GM21526 (cell line): ENCODE measurements around the gene KLHL15.
"Not testable (repeated sequence)": the region's sequence is repeated elsewhere in the genome, so short reads cannot be mapped to it uniquely, and the experiment has no call there.

Source experiments
- ATAC-seq: cut with Tn5 transposase; IDR thresholded peaks from one replicate; pipeline ENCODE4 v1.9.1; 2021; ENCODE audit warnings: moderate library complexity; ENCODE audit not compliant: unreplicated experiment, low FRiP score

KLHL15 gene

DNA sequence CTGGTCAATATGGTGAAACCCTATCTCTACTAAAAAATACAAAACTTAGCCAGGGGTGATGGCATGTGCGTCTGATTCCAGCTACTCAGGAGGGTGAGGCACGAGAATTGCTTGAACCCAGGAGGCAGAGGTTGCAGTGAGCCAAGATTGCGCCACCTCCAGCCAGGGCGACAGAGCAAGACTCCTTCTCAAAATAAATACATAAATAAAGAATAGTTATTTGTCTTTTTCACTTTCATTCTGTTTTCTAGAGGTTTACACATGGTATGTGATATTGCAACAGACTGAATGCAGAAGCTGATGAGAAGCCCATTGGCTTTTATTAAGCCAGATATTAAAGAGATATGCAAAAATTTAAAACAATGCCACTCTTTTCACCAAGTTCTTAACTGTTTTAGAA lies 8.2 kb downstream of the KLHL15 start:
- no peak for ATAC-seq

- no peak for ATAC-seq
These were observed 9.3 kb downstream of the KLHL15 start for GRCh38 chrX:24017674-24018073.

DNA sequence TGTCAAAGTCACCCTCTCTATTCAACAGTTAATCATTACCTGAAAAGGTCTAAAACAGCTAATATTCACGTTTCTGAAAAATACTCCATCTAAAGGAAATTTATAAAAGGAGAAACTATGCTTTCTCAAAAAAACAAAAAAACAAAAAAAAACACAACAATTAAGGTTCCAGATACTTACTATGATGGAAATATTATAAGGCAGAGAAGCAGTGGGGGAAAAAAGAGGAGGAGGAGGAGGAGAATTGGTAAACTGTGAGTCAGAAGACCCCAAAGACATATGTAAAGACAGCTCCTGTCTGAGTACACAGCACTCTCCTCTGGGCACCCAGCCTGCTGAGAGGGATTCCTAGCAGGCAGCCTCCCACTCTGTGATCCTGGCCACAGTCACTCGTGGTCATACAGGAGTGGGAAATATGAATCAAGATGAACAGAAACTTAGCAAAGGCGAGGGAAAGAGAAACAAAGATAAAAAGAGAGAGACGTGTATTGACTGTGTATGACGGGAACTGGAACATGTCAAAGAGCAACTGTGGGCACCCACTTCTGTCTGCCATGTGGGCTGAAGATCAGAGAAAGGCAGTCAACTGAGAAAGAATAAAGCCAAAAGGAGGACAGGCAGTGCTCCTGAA lies 12.5 kb downstream of the KLHL15 start:
- peak; percentile 54 for ATAC-seq

- ATAC-seq, result no peak
These were observed 14.7 kb downstream of the KLHL15 start for GRCh38 chrX:24012266-24012665.

- ATAC-seq, result no peak
These were observed 21.1 kb downstream of the KLHL15 start for GRCh38 chrX:24005867-24006266.

GRCh38 chrX:24005028-24005427 lies 22.0 kb downstream of the KLHL15 start:
- no peak for ATAC-seq

GRCh38 chrX:24002792-24003191 lies 24.2 kb downstream of the KLHL15 start:
- ATAC-seq, result no peak

- peak; percentile 72 for ATAC-seq
These were observed 24.8 kb downstream of the KLHL15 start for GRCh38 chrX:24002167-24002566.

GRCh38 chrX:23999671-24000070 lies 27.3 kb downstream of the KLHL15 start:
- no peak for ATAC-seq

DNA sequence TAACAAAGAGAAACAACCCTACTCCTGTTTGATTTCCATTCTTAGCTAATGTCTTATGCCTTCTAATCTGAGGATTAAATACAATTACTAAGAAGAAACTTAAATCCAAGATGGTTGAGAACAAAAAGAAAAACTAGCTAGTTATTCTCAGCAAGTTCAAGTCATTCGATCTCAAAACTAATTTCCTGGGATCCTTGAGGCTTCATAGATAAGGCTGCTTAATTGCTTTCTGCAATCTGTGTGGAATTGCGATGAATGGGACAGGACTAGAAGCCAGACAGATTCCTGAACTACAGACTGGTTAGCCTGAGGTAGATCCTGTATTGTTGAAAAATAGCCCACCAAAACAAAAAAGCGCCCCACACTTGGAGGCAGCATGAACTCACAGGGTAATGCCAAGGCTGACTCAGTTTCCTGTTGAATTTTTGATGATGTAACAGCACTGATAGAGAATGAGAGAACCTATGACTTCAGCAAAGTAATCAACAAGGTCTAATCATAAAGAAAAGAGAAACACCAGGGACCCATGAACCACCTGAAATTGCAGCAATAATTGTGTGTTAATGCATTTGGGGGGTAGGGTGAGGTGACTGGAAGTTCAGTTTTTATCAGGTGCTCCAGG lies 33.9 kb downstream of the KLHL15 start:
- ATAC-seq, result no peak

GRCh38 chrX:23992431-23992830 lies 34.6 kb downstream of the KLHL15 start:
- ATAC-seq, result no peak

- ATAC-seq, result no peak
These were observed 36.5 kb downstream of the KLHL15 start for GRCh38 chrX:23990455-23990854.

DNA sequence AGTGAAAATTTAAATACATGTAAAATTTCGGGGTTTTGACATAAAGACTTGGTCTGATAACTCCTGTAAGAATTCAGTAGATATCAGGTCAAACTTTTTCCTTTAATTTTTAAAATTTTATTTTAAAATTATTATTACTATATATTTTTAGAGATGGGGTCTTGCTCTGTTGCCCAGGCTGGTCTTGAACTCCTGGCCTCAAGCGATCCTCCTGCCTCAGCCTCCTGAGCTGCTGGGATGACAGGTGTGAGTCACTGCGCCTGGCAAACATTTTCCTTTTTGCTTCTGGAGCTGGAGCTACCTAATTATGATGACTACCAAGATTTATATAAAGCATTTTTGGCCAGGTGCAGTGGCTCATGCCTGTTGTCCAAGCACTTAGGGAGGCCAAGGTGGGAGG lies 37.3 kb downstream of the KLHL15 start:
- ATAC-seq, result no peak

DNA sequence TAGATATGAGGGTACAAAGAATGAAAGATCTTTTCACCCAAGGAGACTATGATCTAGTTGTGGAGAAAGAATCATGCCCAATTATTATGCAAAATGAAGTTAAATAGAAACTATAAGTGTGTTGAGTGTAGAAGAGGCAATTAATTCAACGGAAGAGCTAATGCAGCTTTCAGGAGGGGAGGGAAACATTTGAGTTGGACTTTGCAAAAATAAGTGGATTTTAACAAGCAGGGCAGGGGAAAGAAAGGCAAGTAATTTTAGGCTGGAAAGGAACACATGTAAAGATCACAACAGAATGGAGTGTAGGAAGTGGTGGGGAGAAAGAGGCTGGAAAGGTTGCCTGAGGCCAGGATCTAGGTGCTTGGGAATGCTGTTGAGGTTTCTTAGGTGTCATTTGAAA lies 44.1 kb downstream of the KLHL15 start:
- no peak for ATAC-seq

DNA sequence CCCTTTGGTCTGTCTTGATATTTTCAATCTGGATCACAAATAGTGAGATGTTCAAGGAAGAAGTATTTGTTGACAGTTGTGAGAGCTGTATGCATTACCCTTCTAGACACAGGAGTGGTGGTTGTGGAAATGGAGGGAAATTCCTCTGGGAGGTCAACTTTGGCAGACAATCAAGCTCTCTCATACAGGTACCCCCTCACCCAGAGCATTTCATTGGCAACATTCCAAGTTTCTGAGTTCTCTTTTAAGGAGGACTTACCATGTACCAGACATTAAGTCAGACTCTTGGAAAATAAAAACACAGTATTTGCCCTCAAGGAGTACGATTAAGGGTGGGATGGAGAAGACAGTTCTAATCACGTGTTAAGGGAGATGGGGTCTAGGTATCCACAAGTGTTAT lies 45.3 kb downstream of the KLHL15 start:
- ATAC-seq, result no peak

DNA sequence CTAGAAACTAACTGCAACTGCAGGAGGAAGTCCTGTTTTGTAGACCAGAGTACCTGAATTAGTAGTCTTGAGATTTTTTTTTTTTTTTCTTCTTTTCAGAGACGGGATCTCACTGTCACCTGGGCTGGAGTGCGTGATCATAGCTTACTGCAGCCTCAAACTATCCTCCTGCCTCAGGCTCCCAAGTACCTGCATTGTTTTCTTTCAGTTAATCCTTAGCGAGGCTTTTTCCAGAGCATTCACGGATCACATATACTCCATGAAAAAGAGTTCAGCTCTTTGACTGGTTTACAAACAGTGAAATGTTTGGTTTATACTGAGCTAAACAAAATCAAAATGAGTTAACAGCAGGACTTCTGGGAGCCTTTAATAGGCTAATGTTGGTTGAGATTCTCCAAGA lies 45.8 kb downstream of the KLHL15 start:
- no peak for ATAC-seq

GRCh38 chrX:23980011-23980441 lies 47.0 kb downstream of the KLHL15 start:
- ATAC-seq, result no peak

DNA sequence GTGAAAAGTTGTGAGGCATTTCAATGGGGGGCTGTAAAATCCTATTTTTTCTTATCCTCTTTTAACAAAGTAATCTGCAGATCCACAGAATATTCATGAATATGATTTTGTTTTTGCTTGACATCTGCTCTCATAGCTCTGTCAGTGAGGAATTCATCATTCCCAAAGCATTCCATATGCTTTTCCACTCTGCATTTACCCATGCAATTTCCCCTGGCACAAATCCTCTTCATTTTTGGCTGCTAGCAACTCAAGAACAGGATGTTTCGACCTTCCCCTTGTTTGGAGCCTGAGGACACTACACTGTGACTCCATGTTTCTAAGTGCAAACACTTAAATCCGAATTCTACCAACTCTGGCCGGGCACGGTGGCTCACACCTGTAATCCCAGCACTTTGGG lies 48.5 kb downstream of the KLHL15 start:
- no peak for ATAC-seq

DNA sequence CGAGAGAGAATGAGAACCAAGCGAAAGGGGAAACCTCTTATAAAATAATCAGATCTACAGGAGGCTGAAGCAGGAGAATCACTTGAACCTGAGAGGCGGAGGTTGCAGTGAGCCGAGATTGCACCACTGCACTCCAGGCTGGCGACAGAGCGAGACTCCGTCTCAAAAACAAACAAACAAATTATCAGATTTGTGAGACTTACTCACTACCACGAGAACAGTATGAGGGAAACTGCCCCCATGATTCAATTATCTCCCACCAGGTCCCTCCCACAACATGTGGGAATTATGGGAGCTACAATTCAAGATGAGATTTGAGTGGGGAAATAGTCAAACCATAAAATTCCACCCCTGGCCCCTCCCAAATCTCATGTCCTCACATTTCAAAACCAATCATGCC lies 61.4 kb downstream of the KLHL15 start:
- ATAC-seq, result not testable (repeated sequence)

DNA sequence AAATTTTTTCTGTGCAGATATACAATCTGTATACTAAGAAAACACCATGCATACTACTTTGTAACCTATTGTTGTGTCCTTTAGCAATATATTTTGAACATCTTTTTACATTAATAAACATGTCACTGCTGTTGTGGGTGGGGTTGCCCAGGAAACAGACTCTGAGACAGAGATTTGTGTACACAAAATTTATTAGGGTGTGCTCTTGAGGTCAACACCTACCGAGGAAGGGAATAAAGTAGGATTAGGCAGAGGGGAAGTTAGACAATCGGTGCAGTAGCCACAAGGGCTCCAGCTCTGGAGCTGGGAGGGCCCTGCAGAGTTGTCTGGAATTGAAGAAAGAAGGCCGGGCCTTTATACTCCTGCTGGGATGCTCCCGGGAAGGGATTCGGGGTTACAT lies 62.8 kb downstream of the KLHL15 start:
- no peak for ATAC-seq

DNA sequence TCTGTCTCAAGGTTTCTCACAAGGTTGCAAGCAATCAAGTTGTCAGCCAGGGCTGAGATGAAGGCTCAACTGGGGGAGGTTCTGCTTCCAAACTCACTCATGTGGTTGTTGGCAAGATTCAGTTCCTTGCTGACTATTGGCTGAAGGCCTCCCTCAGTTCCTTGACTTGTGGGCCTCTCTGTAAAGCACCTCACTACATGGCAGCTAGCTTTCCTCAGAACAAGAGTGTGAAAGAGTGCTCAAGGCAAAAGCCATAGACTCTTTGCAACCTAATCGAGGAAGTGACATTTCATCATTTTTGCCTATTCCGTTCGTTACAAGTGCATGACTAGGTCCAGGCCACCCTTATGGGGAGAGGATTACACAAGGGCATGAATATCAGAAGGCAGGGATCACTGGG lies 67.2 kb downstream of the KLHL15 start:
- no peak for ATAC-seq

- no peak for ATAC-seq
These were observed 72.6 kb downstream of the KLHL15 start for GRCh38 chrX:23954396-23954795.

GRCh38 chrX:23953908-23954269 lies 73.1 kb downstream of the KLHL15 start:
- no peak for ATAC-seq
